GM18499 (cell line): ENCODE measurements around the gene TNFRSF1B.

Experiments used
- ATAC-seq: cut with Tn5 transposase; IDR thresholded peaks from one replicate; pipeline ENCODE4 v1.9.1; 2021; ENCODE audit warnings: moderate number of reproducible peaks; ENCODE audit not compliant: insufficient read depth, unreplicated experiment

The TNFRSF1B gene

DNA sequence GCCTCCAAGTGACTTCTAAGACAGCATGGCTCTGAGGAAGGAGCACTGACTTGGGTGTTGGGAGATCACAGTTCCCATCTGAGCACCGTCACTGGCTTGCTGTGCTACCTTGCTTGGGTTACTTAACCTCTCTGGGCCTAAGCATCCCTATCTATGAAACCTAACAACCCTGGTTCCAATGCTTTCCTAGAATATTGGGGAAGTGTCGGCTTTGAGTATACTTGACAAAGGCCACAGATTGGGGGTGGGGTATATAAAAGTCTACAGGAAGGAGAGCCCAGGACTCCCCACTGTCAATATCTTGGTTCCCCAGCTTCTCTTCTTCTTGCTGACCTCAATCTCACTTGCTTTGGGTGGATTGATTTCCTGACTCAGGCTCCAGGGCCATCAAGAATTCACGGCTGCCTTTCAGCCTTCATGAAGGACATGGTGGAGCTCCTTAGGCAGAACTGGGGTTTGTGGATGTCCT is 6.3 kb downstream of the TNFRSF1B start:
- ATAC-seq, result no peak

DNA sequence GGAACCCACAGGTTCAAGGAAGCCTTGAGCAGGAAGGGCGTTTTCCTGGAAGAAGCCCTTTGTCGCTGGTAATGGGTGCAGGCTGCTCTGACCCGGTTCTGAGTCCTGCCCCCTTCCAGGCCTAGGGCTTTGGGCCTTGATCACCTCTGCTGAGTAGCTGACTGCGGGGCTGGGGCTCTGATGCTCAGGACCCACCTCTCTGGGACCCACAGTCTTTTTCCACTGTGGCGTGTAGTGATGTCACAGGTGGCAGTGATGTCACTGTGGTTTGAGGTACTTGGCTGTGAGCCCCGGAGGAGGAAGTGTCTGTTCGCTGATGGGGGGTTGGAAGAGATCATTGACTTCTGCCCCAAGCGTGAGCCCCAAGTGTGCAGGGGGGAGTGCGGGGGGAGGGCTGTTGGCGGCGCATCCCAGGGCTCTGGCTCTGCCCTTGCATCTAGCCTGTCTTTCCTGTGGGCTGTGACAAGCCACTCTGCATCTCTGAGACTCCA is 6.9 kb downstream of the TNFRSF1B start:
- ATAC-seq, result no peak

DNA sequence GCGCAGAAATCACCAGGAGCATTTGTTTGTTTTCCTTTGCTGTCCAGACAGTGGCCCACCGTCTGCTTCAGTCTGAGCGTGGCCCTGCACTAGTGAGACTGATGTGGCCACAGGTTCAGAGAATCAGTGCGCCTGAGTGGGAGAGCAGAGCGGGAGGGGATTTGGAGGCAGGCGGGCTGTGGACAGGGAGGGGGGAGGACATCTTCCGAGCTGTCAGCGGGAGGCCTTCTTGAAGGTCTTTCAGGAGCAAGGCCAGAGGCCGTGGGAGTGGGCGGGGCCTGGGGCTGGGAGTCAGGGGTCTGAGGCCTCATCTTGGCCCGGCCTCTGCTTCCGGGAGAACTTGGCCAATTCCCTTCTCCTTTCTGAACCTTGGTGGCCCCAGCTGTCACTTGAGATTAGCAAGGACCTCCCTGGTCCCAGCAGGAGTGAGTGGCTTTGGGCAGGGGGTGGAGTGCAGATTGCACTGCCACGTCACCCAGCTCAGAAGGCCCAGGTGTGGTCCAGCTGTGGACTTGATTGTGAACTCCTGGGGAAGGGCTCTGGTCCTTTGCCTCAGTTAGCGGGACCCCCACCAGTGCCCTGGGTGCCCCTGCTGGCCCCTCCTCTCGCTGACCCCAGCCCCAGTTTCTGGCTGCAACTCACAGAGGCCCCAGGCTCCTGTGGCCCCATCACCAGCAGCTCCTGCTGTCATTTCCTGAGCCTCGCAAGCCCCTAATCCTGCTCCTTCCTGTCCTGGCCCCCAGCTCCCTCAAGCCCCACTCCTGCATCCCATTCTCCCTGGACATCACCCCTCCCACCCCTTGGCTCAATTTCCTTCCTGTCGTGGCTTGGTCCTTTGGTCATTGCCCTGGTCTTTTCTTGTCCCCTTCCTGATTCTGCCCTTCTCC is 8.4 kb downstream of the TNFRSF1B start:
- ATAC-seq, result no peak

DNA sequence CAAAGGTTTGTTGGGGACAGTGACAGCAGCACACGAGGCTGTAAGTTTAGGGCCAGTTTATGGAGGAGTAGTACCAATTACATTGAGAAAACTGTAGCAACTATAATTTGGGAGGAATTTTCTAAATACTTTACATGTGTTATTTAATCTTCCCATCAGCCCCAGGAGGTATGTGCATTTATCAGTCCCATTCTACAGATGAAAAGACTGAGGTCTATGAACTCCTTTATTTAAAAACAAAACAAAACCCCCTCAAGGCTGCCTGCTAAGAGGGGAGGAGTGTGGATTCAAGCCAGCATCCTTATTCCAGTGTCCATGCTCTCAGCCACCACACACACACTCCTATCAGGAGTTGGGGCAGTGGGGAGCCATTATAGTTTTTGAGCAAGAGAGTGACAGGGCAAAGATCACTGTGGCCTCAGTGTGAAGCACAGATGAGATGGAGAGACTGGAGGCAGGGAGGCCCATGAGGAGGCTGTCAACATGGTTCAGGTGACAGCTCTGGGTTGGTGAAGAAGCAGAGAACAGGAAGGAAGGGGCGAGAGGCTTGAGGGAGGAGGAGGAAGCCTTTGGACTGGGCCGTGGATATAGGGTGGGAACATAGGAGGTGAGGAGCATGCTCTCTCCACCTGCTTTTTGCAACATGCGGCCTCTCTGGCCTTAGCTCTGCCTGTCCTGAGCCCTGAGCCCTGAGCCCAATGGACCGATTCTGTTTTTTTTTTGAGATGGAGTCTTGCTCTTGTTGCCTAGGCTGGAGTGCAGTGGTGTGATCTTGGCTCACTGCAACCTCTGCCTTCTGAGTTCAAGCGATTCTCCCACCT is 9.7 kb downstream of the TNFRSF1B start:
- ATAC-seq, result no peak

DNA sequence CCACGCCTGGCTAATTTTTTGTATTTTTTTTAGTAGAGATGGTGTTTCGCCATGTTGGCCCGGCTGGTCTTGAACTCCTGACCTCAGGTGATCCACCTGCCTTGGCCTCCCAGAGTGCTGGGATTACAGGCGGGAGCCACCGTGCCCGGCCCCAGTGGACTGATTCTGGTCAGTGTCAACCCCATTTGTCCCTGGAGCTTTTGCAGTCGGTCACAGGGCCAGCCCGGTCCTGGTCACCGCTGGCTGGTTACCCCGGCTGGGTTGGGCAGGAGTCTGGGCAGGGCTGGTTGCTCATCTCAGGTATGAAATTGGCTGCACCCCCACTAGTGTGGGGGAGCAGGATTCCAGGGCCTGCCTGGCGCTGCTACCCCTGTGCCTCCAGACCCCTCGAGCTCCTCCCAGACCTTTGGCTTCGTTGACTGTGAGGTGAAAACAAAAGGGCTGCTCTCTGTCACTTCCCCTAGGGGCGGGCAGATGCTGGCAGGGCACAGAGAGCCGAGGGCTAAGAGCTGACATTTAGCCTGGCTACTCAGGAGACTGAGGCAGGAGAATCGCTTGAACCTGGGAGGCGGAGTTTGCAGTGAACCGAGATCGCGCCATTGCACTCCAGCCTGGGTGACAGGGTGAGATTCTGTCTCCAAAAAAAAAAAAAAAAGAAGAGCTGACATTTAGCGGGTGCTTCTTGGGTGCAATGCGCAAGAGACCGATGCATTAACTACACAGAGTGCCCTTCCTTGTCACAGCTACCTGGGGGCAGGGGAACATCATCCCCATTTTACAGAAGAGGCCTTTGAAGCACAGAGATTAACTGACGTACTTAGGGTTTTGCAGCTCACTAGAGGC is 10.6 kb downstream of the TNFRSF1B start:
- ATAC-seq, result no peak

DNA sequence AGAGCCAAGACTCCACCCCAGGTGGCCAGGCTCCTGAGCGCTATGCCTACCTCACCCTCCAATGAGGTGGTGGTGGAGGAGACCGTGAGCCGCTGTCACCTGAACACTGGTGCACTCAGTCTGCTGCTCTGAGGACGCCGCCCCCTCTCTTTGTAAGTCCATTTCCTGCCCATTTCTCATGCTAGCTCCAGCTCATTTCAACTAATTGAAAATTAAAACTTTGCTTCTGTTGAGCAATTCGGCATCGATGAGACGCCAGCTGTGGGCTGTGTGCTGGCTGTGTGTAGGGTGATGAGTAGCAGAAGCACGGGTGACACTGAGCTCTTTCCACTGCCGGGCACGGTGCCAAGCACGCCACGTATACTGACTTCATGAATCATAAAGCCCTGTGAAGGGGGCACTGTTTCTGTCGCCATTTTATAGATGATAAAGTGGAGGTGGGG is 11.2 kb downstream of the TNFRSF1B start:
- no peak for ATAC-seq

DNA sequence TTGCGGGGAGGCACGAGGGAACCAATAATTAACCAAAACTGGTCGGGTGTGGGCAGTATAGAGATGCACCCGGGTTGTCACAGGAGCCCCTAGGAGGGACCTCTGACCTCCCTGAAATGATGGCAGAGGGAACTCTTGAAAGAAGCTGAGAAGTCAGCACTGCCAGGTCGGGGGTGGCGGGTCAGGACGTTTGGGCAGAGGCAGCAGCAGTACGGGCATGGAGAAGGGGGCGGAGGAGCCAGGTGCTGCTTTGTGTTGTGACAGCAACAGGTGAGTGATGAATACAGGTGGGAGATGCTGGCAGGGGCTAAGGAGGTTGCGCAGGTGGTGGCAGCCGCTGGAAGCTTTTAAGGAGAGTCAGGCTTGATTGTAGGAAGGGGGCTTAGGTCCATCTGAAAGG is 11.7 kb downstream of the TNFRSF1B start:
- ATAC-seq, result no peak

DNA sequence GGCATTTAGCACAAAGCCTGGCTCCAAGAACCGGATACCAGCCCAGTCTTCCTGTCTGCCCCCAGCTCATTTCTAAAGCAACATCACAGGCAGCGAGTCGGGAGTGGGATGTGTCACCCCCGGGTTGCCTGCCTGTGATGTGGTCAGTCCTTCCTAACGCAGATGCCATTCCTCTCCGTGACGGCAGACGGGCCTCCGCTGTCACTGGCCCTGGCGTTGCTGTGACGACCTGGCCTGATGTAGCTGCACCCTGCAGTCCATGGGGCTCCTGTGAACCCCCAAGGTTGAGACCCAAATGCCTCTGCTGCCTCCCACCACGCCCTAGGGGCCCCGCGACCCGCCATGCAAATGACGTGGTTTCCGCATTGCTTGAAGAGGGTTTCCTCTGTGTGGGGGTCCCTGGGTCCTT is 12.3 kb downstream of the TNFRSF1B start:
- no peak for ATAC-seq

DNA sequence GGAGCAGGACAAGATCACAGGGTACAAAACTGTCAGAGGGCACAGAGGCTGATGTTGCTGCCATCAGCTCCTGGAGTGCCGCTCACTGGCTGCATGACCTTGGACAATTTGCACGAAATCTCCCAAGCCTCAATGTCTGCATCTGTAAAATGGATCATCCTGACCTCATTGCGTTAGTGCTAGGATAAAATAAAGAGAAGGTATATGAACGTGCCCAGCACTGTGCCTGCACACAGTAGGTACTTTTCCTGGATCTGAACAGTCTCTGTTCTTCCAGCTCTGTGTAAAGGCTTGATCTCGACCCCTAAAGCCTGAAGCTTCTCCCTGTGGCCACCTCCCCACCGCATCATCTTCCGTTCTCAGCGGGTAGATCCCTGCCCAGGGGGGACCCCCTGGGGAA is 12.9 kb downstream of the TNFRSF1B start:
- ATAC-seq, result no peak

DNA sequence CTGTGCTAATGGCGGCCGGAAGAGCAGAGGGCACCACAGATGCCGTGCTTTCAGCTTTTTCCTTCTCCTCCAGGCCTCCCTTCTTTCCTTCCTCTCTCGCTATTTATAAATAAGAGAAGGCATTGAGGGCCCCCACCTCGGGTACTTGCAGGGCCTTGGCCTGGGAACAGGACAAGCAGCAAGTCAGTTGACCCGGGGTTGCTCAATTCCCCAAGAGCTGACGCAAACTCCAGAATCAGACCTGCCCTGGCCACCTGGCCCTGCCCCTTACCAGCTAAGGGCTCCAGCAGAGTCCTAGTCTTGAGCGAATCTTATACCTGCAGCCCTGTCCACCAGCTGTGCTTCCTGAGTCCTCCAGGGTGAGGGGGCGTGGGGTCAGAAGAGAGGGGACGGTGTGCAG is 13.5 kb downstream of the TNFRSF1B start:
- ATAC-seq, result no peak

DNA sequence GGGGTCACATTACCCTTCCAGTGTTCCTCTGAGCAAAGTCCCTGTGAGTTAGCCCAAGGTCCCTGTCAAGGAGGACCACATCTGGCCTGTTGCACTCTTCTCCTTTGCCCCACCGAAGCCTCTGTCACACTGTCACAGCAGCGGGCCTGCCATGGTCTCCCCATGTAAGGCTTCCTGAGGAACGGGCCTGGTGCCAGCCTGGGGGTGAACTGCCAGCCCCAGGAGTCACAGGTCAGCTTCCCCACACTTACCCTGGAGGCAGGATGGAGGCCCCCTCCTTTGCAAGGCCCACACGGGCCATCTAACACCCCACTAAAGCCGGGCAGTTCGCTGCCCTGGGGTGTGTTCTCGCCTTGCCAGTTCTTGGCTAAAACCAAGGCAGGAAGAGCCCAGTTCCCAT is 14.1 kb downstream of the TNFRSF1B start:
- no peak for ATAC-seq

DNA sequence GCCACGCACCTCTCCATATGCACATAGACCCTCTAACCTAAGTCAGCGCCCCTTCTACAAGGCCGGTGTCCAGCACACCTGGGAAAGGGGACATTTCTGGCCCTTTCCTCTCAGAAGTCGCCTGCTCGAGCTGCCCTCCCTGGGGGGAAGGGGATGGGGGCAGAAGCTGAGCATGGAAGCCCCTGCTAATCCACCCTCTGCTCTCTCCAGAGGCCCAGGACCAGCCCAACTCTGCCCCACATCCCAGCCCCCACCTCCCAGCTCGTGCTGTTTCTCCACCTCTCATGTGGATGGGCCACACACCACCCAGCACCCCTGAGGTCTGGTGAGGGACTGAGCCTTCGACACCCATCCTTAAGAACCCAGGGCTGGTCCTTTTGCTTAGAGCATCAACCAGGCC is 14.8 kb downstream of the TNFRSF1B start:
- ATAC-seq, result no peak

DNA sequence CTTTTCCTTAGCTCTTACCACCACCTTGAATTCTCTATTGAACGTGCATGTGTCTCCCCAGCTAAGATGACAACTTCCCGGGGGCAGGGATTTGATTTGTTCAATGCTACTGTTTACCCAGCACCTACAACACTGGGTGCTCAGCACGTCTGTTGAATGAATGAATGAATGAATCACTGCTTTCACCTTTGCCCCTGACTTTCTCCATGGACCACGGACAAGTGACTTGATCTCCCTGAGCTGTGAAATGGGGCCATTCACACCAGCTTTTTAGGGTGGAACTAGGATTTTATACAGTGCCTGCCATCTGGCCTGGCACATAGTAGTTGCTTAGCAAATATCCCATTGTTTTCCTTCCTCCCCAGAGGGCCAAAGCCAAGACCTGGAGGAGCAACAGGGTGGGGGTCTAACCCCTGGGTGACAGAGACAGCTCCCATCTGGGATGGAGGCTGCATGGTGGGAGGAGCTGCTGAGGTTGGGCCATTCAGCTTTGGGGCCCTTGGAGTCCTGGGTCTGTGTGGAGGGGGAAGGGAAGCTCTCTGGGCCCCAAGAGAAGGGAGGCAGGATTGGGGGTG is 15.7 kb downstream of the TNFRSF1B start:
- ATAC-seq, result no peak

DNA sequence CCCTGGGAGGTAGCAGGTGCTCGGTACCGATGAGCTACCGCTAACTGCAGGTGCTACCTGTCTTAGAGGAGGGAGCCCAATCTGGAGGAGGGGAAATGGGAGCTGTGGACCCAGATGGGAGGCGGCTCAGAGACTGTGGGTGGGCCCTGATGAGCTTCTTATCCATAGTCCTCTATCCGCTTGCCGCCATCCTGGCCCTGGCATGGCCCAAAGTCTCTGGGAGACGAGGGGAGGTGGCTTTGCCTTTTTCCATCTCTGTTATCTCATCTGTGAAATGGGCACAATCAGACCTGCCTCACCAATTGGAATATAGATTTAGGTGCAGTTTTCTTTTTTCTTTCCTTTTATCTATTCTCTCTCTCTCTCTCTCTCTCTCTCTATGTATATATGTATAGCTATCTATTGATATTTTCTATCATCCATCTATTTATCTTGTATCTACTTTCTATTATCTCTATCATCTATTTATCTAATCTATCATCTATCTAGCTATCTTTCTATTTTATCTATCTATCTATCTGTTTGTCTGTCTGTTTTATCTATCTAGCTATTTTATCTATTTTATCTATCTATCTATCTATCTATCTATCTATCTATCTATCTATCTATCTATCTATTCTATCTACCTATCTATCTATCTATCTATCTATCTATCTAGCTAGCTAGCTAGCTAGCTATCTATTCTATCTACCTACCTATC is 16.5 kb downstream of the TNFRSF1B start:
- ATAC-seq, result no peak

DNA sequence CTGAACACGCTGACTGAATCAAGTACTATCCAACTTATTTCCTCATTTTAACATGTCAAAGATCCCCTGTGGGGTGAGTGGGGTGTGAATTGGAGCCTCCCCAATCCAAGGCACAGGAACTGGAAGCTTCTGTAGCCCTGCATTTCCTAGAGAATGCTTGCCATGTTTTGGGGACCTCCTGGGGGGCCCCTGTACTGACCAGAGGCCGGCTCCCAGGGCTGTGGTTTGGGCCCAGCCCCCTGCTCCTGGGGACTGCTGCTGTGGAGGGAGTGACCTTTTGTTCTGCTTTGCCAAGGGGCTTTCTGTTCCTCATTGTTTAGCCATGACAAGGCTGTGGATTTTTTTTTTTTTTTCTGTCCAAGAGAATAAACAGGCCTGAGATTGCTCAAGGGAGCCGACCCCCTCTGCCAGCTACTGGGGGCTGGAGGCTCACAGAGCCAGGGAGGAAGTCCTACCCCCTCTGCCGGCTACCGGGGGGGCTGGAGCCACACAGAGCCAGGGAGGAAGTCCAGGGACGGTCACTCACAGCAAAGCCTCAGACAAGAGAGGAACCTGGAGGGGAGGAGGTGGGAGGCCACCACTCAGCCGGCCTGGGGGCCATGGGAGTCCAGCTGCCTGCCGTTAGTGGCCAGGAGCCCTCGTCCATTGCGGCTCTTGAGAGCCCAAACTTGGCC is 17.4 kb downstream of the TNFRSF1B start:
- no peak for ATAC-seq

DNA sequence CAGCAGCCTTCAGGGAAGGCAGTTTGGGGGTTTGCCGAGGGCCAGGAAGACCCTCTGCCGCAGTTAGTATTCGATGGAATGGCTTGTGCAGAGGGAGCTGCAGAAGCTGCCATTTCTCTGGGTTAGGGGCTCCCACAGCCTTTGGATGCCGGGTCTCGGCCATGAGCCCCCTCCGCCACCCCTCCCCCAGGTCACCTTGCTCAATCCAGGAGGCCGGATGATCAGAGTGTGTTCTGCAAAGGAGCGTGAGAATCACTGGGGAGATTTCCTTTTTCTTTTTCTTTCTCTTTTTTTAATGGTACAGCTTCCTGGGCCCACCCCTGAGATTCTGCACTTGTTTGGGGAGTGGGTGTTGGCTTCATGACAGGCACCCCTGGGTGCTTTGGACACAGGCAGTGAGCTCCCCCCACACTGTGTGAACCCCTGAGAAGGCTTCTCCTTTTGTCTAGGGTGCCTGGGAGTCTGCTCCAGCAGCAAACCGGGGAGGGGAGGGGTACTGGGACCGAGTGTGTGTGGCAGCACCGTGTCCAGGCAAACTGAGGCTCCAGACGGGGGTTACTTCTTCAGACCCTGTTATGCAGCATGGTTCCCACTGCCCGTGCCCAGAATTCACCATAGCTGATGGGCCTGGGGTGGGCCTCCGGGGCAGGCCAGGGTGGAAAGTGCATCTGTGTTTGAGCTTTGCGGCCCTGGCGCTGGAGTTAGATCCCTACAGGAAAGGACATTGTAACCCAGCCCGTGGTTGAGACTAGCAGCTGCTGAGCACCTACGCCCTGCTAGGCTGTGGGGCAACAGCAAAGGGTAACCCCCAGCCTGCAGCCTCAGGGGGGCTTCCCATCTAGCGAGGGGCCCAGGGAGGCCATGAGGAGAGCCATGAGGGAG is 18.5 kb downstream of the TNFRSF1B start:
- no peak for ATAC-seq

DNA sequence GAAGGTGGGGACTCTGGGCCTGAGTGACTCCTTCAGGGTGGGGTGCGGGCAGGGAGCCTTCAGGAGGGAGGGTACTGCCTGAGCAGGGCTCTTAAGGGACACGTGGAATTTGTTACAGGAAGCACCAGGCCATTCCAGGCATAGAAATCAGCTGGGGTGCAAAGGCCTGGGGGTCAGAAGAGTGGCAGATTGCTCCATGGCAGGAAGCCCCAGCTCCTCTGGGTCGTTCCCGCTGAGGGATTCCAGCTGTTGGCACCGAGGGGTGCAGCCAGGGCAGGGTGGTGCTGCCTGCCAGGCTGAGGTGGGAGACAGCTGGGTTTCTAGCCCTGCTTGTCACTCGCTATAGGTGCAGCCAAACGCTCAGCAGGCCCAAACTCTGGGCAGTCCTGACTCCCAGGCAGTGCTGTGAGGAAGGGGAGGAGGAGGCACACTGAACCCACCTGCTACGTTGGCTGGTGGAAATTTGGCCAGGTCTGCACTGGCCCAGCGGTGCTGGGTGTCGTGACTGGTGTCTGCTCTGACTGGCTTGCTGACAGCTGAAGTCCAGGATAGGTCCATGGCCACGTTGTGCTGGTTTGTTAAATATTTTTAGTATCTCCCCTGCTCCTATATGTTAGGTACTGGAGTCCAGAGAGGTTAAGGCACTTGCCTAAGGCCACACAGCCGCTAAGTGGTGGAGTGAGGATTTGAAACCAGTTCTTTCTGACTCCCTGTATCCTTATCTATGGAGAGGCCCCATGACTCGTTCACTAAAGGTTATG is 19.3 kb downstream of the TNFRSF1B start:
- ATAC-seq, result no peak
